Glomerular visceral epithelial cell (primary cell): ENCODE measurements around the gene SYTL1.

ENCODE experiments used
- DNase-seq: peaks from one replicate; pipeline ENCODE4 v3.0.0-alpha.2; 2016; ENCODE audit errors: extremely low spot score

The SYTL1 gene

GRCh38 chr1:27318596-27318995 is 23.2 kb upstream of the SYTL1 start:
- no peak for DNase-seq

- DNase-seq: peak; percentile 97
Measured at GRCh38 chr1:27321813-27322568, 19.8 kb upstream of the SYTL1 start, which contains the start of gene TMEM222. TMEM222 (plus strand) TSS chr1:27322163; CDS start chr1:27322198, 35 bp downstream.

GRCh38 chr1:27322569-27323240 is 19.1 kb upstream of the SYTL1 start:
- no peak for DNase-seq

- DNase-seq: no peak
Measured at GRCh38 chr1:27325286-27325685, 16.5 kb upstream of the SYTL1 start.

- DNase-seq: no peak
Measured at GRCh38 chr1:27327964-27328363, 13.9 kb upstream of the SYTL1 start.

GRCh38 chr1:27330786-27331185 is 11.0 kb upstream of the SYTL1 start:
- no peak for DNase-seq

GRCh38 chr1:27331426-27331825 is 10.4 kb upstream of the SYTL1 start:
- DNase-seq: no peak

GRCh38 chr1:27331922-27332321 is 9.9 kb upstream of the SYTL1 start:
- no peak for DNase-seq

- DNase-seq: peak; percentile 41
Measured at GRCh38 chr1:27332536-27333281, 9.1 kb upstream of the SYTL1 start.

GRCh38 chr1:27333717-27334279 is 8.0 kb upstream of the SYTL1 start:
- no peak for DNase-seq

GRCh38 chr1:27335506-27336422 is 6.1 kb upstream of the SYTL1 start:
- no peak for DNase-seq

- DNase-seq: no peak
Measured at GRCh38 chr1:27336756-27337155, 5.1 kb upstream of the SYTL1 start.

- DNase-seq: no peak
Measured at GRCh38 chr1:27338751-27339150, 3.1 kb upstream of the SYTL1 start.

- DNase-seq: no peak
Measured at GRCh38 chr1:27339213-27339612, 2.6 kb upstream of the SYTL1 start.

- no peak for DNase-seq
Measured at GRCh38 chr1:27342391-27342777, 562 bp downstream of the SYTL1 start.

- no peak for DNase-seq
Measured at GRCh38 chr1:27342778-27343638, 1.2 kb downstream of the SYTL1 start.

- no peak for DNase-seq
Measured at GRCh38 chr1:27343639-27344025, 1.8 kb downstream of the SYTL1 start.

- no peak for DNase-seq
Measured at GRCh38 chr1:27345272-27345671, 3.5 kb downstream of the SYTL1 start.

- DNase-seq: no peak
Measured at GRCh38 chr1:27346357-27346756, 4.5 kb downstream of the SYTL1 start.

GRCh38 chr1:27346991-27347624 is 5.3 kb downstream of the SYTL1 start:
- no peak for DNase-seq
